ENCODE measurements around the gene SH2B2. TPM values are rescaled to one million over a fixed set of nuclear protein-coding genes. Genes with fewer than 3 reads are reported as not detected.
A peak's percentile ranks its signal among the peaks of the same experiment; 100 is the strongest.

Gene SH2B2
- total RNA-seq, 1 experiment from 2014 or later, result 22.4 TPM

- Histone ChIP-seq H3K4me2 (ENCODE audit: low read depth, low read length, poor library complexity, severe bottlenecking) (peak overlapping the region; percentile 46), H3K27ac (ENCODE audit: low read length) (peak overlapping the region; percentile 81), H3K36me3 (ENCODE audit: insufficient read depth, low read length) (no peaks in the 10 kb centered on the region), H3K9me3 (ENCODE audit: low read length) (no peaks in the 10 kb centered on the region), H3K9ac (ENCODE audit: low read length) (peak overlapping the region; percentile 46), H3K27me3 (ENCODE audit: low read length) (no peaks in the 10 kb centered on the region), H3K4me1 (ENCODE audit: low read length) (peaks cover 36% of the 10 kb centered on the region), H3K4me3 (ENCODE audit: low read length) (peak overlapping the region; percentile 24; the same call in 1 of the 2 replicates), H3K79me2 (ENCODE audit: low read length) (no peaks in the 10 kb centered on the region), H3K9me2 (replicated peaks; ENCODE audit: insufficient read depth, low read length) (no peaks in the 10 kb centered on the region), H4K20me1 (ENCODE audit: insufficient read depth, low read depth, low read length) (no peaks in the 10 kb centered on the region), H2AFZ (ENCODE audit: low read length) (no peak overlapping the region)
- DNase-seq, result peak; percentile 92
Measured at GRCh38 chr7:102272075-102272916, 14.4 kb upstream of the SH2B2 start.

GRCh38 chr7:102272917-102273748 is 13.5 kb upstream of the SH2B2 start:
- H3K9me2 ChIP-seq (replicated peaks; ENCODE audit: insufficient read depth, low read length), result no peaks in the 10 kb centered on the region
- peaks cover 41% of the 10 kb centered on the region for H3K4me1 ChIP-seq (ENCODE audit: low read length)
- peak overlapping the region; percentile 81 for H3K27ac ChIP-seq (ENCODE audit: low read length)
- H3K9ac ChIP-seq (ENCODE audit: low read length), result peak overlapping the region; percentile 46
- no peak overlapping the region for H2AFZ ChIP-seq (ENCODE audit: low read length)
- H3K36me3 ChIP-seq (ENCODE audit: insufficient read depth, low read length), result no peaks in the 10 kb centered on the region
- no peaks in the 10 kb centered on the region for H3K27me3 ChIP-seq (ENCODE audit: low read length)
- no peak for DNase-seq
- no peaks in the 10 kb centered on the region for H3K9me3 ChIP-seq (ENCODE audit: low read length)
- no peaks in the 10 kb centered on the region for H4K20me1 ChIP-seq (ENCODE audit: insufficient read depth, low read depth, low read length)
- H3K4me3 ChIP-seq (ENCODE audit: low read length), result peak overlapping the region; percentile 24; the same call in 1 of the 2 replicates
- H3K4me2 ChIP-seq (ENCODE audit: low read depth, low read length, poor library complexity, severe bottlenecking), result peak overlapping the region; percentile 46
- H3K79me2 ChIP-seq (ENCODE audit: low read length), result no peaks in the 10 kb centered on the region

GRCh38 chr7:102273749-102274712 is 12.6 kb upstream of the SH2B2 start:
- peaks cover 48% of the 10 kb centered on the region for H3K4me1 ChIP-seq (ENCODE audit: low read length)
- H3K9ac ChIP-seq (ENCODE audit: low read length), result peak overlapping the region; percentile 46
- H3K4me3 ChIP-seq (ENCODE audit: low read length), result no peak overlapping the region
- no peaks in the 10 kb centered on the region for H3K9me2 ChIP-seq (replicated peaks; ENCODE audit: insufficient read depth, low read length)
- no peaks in the 10 kb centered on the region for H3K9me3 ChIP-seq (ENCODE audit: low read length)
- no peaks in the 10 kb centered on the region for H3K27me3 ChIP-seq (ENCODE audit: low read length)
- DNase-seq, result peak; percentile 80
- H3K4me2 ChIP-seq (ENCODE audit: low read depth, low read length, poor library complexity, severe bottlenecking), result peak overlapping the region; percentile 27
- H3K27ac ChIP-seq (ENCODE audit: low read length), result peak overlapping the region; percentile 81
- no peaks in the 10 kb centered on the region for H3K36me3 ChIP-seq (ENCODE audit: insufficient read depth, low read length)
- H4K20me1 ChIP-seq (ENCODE audit: insufficient read depth, low read depth, low read length), result no peaks in the 10 kb centered on the region
- no peaks in the 10 kb centered on the region for H3K79me2 ChIP-seq (ENCODE audit: low read length)
- no peak overlapping the region for H2AFZ ChIP-seq (ENCODE audit: low read length)

- no peaks in the 10 kb centered on the region for H3K9me2 ChIP-seq (replicated peaks; ENCODE audit: insufficient read depth, low read length)
- no peaks in the 10 kb centered on the region for H3K36me3 ChIP-seq (ENCODE audit: insufficient read depth, low read length)
- no peak overlapping the region for H3K9ac ChIP-seq (ENCODE audit: low read length)
- no peaks in the 10 kb centered on the region for H3K79me2 ChIP-seq (ENCODE audit: low read length)
- no peaks in the 10 kb centered on the region for H3K27me3 ChIP-seq (ENCODE audit: low read length)
- H2AFZ ChIP-seq (ENCODE audit: low read length), result no peak overlapping the region
- no peak for DNase-seq
- no peaks in the 10 kb centered on the region for H3K9me3 ChIP-seq (ENCODE audit: low read length)
- no peak overlapping the region for H3K27ac ChIP-seq (ENCODE audit: low read length)
- H4K20me1 ChIP-seq (ENCODE audit: insufficient read depth, low read depth, low read length), result no peaks in the 10 kb centered on the region
- no peak overlapping the region for H3K4me3 ChIP-seq (ENCODE audit: low read length)
- peaks cover 59% of the 10 kb centered on the region for H3K4me1 ChIP-seq (ENCODE audit: low read length)
- no peak overlapping the region for H3K4me2 ChIP-seq (ENCODE audit: low read depth, low read length, poor library complexity, severe bottlenecking)
Measured at GRCh38 chr7:102275123-102275703, 11.5 kb upstream of the SH2B2 start.

- no peaks in the 10 kb centered on the region for H4K20me1 ChIP-seq (ENCODE audit: insufficient read depth, low read depth, low read length)
- H3K4me1 ChIP-seq (ENCODE audit: low read length), result peaks cover 47% of the 10 kb centered on the region
- no peak overlapping the region for H3K9ac ChIP-seq (ENCODE audit: low read length)
- H3K27me3 ChIP-seq (ENCODE audit: low read length), result no peaks in the 10 kb centered on the region
- H3K79me2 ChIP-seq (ENCODE audit: low read length), result no peaks in the 10 kb centered on the region
- H3K9me3 ChIP-seq (ENCODE audit: low read length), result no peaks in the 10 kb centered on the region
- no peaks in the 10 kb centered on the region for H3K9me2 ChIP-seq (replicated peaks; ENCODE audit: insufficient read depth, low read length)
- no peak overlapping the region for H3K4me3 ChIP-seq (ENCODE audit: low read length)
- H2AFZ ChIP-seq (ENCODE audit: low read length), result no peak overlapping the region
- no peak overlapping the region for H3K4me2 ChIP-seq (ENCODE audit: low read depth, low read length, poor library complexity, severe bottlenecking)
- no peaks in the 10 kb centered on the region for H3K36me3 ChIP-seq (ENCODE audit: insufficient read depth, low read length)
- DNase-seq, result no peak
- H3K27ac ChIP-seq (ENCODE audit: low read length), result no peak overlapping the region
Measured at GRCh38 chr7:102277901-102278300, 8.8 kb upstream of the SH2B2 start.

- Histone ChIP-seq H3K4me1 (ENCODE audit: low read length) (peaks cover 51% of the 10 kb centered on the region), H4K20me1 (ENCODE audit: insufficient read depth, low read depth, low read length) (no peaks in the 10 kb centered on the region), H3K9ac (ENCODE audit: low read length) (peak overlapping the region; percentile 85), H2AFZ (ENCODE audit: low read length) (no peak overlapping the region), H3K9me3 (ENCODE audit: low read length) (no peaks in the 10 kb centered on the region), H3K4me2 (ENCODE audit: low read depth, low read length, poor library complexity, severe bottlenecking) (peak overlapping the region; percentile 85), H3K36me3 (ENCODE audit: insufficient read depth, low read length) (no peaks in the 10 kb centered on the region), H3K79me2 (ENCODE audit: low read length) (no peaks in the 10 kb centered on the region; the same call in 1 of the 2 replicates), H3K4me3 (ENCODE audit: low read length) (peak overlapping the region; percentile 73), H3K9me2 (replicated peaks; ENCODE audit: insufficient read depth, low read length) (no peaks in the 10 kb centered on the region), H3K27me3 (ENCODE audit: low read length) (no peaks in the 10 kb centered on the region), H3K27ac (ENCODE audit: low read length) (peak overlapping the region; percentile 90)
- peak; percentile 94 for DNase-seq
Measured at GRCh38 chr7:102279537-102280400, 6.9 kb upstream of the SH2B2 start.

- Histone ChIP-seq H3K27ac (ENCODE audit: low read length) (peak overlapping the region; percentile 90), H2AFZ (ENCODE audit: low read length) (no peak overlapping the region), H3K4me2 (ENCODE audit: low read depth, low read length, poor library complexity, severe bottlenecking) (peak overlapping the region; percentile 85), H3K9ac (ENCODE audit: low read length) (peak overlapping the region; percentile 85), H3K27me3 (ENCODE audit: low read length) (no peaks in the 10 kb centered on the region), H3K4me3 (ENCODE audit: low read length) (peak overlapping the region; percentile 73; the same call in 1 of the 2 replicates), H3K4me1 (ENCODE audit: low read length) (peaks cover 59% of the 10 kb centered on the region), H3K79me2 (ENCODE audit: low read length) (no peaks in the 10 kb centered on the region; the same call in 1 of the 2 replicates), H3K36me3 (ENCODE audit: insufficient read depth, low read length) (no peaks in the 10 kb centered on the region), H3K9me2 (replicated peaks; ENCODE audit: insufficient read depth, low read length) (no peaks in the 10 kb centered on the region), H4K20me1 (ENCODE audit: insufficient read depth, low read depth, low read length) (no peaks in the 10 kb centered on the region), H3K9me3 (ENCODE audit: low read length) (no peaks in the 10 kb centered on the region)
- peak; percentile 49 for DNase-seq
Measured at GRCh38 chr7:102280521-102280920, 6.1 kb upstream of the SH2B2 start.
